HG02571 (cell line): ENCODE measurements around the gene FHAD1.

Experiments
- ATAC-seq: cut with Tn5 transposase; IDR thresholded peaks from one replicate; pipeline ENCODE4 v1.9.1; 2021; ENCODE audit warnings: mild to moderate bottlenecking, moderate library complexity; ENCODE audit not compliant: unreplicated experiment

Gene FHAD1

DNA sequence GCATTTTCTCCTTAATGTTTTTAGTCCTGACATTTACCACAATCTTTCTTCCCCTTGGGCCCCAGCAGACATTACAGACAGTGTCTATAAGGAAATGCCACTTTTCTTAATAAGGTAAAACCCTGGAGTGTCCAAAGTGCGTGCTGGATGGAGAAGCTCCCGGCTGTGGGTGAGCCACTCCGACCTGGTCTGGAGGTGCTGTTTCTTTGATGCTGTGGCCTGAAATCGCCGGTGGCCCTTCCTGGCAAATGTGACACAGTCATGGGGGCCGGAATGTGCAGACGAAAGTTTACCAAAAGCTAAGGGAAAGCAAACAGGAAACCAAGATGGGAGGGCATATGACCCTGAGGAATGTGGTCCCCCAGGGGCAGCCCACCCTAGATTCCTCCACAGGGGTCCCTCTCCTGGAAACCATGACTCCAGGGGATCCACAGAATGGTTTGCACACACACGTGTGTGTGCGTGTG is 77.9 kb downstream of the FHAD1 start:
- no peak for ATAC-seq

DNA sequence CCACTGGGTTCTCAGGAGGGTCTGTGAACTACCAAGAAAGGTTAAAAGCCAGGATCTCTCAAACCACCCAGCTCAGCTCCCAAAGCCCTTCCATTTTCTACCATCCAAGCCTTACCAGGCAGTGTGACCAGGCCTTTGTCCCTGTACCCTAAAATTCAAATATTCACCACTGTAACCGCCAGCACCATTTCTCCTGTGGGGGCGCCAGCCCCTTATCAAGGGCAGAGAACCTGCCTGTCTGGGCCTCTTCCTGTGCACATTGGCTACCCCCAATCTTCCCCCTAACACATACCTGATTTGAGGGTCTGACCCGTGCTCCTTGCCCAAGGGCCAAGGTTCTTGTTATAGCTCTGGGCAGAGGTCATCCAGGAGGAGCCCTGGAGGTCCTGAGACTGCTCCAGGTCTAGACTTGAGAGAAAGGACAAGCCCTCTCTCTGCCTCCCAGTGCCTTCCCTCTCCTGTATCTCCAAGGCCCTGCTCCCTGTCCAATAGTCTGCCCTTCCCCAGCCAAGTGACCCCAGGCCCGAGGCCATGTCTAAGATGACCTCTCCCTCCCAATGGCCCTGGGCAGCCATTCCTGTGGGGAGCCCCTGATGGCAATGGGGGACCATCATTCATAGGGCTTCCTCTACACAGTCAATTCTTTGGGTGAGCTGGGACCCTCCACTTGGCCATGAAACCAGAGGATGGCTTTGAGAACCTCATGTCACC is 78.5 kb downstream of the FHAD1 start:
- ATAC-seq, result no peak

DNA sequence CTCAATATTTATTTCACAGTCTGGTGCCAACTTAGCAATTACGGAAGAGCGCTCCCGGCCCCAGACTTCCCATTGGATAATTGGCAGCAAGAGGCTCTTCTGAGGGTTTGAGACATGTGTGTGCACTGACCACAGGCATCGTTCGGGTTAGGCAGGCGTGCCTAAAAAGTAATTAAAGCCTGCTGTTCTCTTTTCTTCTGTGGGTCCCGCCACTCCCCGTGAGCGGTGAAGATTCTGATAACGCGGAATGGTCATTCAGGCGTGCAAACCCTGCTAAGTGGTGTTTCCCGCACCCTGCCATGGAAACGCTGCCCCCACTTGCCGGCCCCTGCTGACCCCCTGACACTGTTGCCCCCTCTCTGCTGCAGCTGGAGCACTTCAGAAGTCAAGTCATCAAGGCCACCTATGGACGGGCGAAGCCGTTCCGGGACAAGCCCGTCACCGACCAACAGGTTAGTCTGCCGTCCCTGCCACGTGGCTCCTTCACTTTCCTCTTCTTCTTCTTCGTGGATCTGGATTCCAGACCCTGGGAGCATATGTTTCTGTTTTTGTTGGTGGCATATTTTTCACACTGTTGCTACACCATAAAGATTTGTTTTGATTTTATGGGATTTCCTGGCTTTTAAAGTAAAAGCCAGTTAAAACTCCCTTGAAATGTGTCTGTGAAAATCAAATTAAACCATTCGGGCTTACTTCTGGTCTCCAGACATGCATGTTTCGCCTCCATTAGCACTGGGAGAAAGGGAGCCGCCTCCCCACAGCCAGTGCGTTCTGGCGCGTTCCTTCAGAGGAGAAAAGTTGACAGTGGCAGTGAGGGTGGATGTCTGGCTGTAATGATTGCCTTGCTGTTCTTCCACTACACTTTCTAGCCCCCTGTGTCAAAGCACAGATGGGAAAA is 79.9 kb downstream of the FHAD1 start:
- no peak for ATAC-seq

DNA sequence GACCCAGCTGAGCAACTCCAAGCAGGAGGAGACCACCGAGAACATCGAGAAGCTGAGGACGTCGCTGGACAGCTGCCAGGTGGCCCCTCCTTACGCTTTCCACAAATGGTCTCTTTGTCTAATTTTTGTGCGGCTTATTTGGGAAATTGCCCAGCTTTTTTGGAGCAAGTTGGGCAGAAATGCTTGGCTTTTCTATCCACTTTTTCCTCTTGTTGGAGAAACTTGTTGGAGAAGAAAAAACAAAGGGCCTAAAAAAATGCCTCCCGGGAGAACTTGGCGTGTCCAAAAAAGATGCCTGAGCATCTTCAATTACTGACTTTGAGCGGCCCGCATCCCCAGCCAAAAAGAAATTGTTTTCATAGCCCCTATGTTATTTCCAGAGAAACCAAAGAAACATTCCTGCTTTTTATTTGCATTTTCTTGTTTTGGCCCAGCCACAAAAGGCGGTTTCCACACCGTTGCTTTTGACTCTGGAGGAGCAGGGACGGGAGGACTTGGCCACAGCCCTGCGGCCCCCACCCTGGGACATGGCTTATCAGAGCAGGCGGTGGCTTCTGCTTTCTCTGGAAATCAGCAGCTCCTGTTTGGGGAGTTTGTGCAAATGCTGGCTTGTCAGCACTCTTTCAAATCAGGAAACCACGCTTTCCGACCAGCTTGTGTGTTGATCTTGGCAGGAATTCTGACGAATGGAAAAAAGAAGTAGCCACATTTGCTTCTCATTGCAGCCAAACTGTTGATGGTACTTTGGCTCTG is 81.5 kb downstream of the FHAD1 start:
- no peak for ATAC-seq

DNA sequence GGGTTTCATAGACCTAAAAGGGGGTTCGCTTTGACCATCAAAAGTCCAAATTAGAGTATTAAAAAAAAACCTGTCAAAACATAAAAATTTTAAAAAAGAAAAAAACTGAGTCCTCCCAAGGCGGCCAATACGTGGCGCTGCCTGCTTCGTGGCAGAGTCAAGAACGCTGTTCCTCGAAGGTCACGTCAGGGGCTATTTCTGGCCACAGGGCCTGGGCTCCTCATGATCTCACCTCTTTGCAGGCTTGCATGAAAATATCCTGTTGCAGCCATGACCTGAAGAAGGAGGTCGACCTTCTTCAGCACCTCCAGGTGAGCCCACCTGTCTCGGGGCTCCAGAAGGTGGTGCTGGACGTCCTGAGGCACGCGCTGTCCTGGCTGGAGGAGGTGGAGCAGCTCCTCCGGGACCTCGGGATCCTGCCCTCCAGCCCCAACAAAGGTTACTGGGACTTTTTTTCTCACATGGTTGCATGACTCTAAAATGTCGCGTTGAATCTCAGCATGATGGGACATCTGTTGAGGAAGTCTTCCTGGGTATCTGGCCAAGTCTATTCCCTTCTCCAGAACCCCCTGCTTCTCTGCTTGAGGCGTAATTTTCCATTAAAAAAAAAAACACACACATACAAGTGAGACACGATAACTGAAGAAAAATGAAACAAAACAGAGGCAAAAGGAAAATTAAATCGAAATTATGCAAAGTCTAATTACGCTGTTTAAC is 82.2 kb downstream of the FHAD1 start:
- ATAC-seq, result no peak

DNA sequence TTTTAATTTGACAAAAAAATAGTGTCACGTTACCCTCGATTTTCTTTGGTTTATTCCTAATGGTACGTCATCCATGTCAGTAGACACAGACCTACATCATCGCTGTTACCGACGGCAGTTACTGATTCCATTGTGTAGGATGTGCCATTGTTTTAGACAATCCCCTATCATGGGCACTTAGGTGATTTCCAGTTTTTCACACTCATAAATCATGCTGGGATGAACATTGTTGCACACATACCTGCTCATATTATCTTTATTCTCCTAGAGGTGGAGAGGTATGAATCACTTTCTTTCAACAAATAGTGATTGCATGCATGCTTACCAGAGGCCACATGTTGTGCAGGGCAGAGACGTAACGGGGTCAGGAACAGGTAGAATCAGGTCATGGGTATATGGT is 83.0 kb downstream of the FHAD1 start:
- no peak for ATAC-seq

DNA sequence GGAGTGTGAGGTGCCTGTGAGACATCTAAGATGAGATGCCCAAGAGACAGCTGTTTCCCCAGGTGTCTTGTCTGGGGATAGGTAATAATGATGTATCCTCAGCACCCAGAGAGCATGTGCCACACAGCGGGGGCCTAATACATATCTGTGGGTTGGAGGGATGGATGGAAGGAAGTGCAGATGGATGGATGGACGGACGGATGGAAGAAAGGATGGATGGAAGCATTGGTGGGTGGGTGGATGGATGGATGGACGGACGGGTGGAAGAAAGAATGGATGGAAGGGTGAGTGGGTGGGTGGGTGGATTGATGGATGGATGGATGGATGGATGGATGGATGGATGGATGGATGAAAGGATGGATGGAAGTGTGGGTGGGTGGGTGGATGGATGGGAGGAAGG is 84.2 kb downstream of the FHAD1 start:
- no peak for ATAC-seq

DNA sequence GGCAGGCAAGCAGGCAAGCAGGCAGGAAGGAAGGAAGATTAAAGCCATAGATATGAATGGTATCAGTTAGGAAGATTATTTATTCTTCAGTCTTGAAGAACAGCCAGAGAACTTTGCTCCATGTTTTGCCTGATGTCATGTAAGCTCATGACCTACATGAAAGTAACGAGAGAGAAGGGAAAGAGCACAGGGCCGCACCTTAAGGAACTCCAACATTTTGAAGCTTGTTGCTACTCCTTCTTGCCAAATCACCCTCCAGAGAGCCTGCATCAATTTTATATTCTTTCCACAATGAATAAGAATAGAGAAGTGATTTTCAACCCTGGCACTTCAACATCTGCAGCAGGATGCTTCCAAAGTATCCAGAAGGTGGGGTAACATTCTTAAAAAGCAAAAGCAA is 84.7 kb downstream of the FHAD1 start:
- ATAC-seq, result no peak

DNA sequence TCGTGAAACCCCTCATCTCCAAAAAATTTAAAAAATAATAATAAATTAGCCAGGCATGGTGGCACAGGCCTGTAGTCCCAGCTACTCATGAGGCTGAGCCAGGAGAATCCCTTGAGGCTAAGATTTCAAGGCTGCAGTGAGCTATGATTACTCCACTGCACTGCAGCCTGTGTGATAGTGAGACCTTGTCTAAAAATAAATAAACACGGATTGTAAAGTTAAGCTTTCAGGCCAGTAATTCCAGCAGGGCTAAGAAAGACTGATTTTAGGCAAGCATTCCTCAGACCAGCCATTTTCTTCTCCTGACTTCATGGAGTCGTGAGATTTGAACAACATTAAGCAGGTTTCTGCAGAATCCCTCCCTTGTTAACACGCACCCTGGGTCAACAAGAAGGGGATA is 85.5 kb downstream of the FHAD1 start:
- ATAC-seq, result no peak

DNA sequence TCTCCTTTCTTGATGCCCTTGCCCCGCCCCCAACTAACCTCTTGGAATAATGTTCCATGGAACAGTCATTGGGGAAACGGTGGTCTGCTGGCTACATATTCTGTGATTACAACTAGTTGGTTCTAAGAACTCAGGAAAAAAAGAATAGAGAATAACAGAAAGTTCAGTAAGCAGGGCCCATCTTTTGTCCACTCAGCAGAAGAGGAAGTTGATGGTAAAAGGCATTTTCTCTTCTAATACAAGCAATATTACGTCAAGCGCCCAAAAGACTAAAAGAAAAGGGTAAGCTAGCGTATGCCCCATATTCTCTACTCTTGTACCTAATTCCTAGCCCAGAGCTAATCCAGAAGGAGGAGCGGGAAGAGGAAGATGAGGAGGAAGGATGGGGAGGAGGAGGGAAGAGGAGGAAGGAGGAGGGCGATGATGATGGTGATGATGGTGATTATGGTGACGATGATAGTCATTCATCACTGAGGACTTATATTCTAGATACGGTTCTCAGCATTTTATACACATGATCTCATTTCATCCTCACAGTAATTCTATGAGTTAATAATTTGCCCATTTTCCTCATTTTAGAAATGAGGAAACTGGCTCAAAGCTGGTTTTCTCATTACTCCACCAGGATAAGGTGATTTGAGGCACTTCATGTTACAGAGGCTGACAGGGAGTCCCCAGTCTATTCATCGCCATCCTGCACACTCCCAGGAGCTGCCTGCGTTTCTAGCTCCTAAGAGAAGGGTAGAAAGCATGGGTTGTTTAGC is 86.1 kb downstream of the FHAD1 start:
- no peak for ATAC-seq

DNA sequence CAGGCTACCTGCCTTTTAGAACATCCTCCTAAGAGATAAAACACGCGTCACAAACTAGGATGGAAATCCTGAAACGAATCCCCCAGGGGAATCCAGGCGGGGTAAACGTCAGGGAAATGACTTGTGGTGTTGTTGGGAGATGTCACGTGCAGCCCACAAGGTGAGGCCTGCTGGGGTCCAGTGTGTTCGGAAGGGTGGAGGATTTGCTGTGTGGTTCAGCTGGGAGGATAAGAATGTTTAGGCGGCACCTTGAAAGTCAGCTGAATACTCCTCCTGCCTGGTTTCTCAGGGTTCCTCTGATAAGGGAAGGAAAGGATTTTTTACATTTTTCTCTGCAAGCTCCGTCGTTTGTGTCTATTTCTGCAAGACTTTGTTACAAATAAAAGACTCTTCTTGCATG is 88.0 kb downstream of the FHAD1 start:
- ATAC-seq, result no peak

DNA sequence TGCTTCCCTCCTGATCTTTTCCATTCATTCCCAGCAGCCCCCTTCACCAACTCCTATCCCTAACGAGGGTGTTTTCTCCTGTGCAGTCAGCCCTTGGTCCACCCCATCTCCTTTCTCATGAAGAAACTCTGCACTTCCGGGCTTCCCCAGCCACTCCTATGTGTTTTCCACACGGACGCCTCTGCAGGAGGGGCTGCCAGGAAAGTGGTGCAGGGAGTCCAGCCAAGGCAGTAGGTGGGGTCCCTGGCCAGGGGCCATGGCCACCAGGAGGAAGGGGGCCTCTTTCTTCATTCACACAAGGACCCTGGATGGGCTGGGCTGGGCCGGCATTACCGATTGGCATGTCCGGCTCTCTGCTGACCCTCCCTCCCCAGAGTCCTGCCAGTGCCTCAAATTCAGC is 89.8 kb downstream of the FHAD1 start:
- ATAC-seq, result no peak

DNA sequence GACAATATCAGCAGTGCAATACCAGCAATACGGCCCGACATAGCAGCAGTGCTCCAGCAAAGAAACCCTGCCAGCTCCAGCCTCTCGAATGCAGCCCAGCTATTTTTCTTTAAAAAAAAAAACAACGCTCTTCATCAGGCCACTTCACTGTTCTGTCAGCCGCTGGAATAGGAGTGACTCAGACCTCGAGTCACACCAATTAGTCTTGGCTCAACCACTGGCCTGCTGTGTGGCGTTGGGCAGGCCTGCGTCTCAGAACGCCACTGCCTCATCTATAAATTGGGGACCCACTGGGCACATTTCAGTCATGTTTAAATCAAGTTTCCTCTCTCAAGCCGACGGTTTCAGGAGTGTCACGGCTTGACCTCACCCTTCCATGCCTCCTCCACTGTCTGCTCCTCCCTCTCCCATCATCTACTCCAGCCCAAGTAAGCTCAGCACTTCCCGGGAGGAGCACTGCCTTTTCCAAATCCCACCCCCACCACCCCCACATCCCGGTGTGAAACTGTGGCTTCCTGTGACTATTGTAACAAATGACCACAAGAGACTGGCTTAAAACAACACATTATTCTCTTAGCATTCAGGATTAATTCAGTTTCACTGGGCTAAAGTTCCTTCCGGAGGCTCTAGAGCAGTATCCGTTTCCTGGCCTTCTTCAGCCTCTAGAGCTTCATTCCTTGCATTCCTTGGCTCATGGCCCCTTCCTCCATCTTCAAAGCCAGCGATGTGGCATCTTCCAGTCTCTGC is 90.8 kb downstream of the FHAD1 start:
- no peak for ATAC-seq

DNA sequence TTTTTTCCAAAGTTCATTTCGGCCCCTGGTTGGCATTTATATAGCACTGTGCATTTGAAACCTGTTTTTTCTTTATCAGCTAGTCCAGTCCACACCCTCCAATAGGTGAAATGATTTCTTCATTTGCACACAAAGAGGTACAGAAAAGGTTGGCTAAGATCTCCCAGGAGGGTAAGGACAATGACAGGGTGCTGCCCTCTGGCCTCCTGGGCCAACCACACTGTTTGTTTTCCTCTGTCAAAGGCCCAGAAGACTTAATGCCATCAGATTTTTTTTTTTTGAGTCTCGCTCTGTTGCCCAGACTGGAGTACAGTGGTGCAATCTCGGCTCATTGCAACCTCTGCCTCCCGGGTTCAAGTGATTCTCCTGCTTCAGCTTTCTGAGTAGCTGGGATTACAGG is 92.5 kb downstream of the FHAD1 start:
- ATAC-seq, result no peak

DNA sequence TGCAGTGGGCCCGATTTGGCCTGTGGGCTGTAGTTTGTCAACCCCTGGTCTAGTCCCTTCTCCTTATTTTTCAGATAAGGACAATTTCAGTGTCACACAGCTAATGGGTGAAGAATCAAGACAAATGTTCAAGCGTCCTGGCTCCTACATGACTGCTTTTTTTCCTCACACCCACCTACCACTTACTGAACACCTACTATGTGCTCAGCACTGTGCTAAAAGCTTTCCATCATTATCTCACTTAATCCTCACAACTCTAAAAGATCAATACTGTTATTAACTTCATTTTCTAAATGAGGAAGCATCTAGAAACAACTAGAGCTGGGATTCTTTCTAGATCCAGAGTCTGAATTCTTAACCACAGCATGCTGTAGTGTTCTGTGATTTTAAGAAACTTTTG is 94.2 kb downstream of the FHAD1 start:
- no peak for ATAC-seq

DNA sequence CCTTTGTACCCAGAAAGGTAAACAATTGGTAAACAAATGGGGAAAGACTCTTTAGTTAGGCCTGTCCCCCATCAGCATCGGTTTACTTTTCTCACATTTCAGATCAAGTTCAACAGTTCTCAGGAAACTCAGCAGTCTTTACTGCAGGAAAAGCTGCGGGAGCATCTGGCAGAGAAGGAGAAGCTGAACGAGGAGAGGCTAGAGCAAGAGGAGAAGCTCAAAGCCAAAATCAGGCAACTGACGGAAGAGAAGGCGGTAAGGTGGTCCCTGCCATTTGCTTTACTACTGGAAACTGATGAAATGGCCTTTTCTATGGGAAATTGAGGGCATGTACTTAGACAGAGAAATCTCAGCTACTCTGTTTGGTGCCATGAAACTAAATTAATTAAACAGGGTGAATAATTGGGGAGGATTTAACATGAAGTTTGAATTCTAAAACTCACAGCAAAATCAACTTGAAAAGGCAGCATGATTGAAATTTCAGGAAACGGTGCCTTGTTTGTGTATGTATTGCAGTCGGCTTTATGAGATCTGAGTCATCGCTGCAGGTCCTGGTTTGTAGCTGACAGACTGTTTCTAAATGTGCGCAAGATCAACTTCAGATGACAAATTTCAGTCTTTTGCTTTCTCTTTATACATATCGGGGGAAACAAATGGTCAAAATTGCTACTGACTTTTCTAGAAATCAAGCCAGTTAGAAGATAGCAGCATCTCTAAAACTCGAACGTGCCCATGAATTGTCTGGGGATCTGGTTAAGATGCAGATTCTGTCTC is 94.8 kb downstream of the FHAD1 start:
- no peak for ATAC-seq

DNA sequence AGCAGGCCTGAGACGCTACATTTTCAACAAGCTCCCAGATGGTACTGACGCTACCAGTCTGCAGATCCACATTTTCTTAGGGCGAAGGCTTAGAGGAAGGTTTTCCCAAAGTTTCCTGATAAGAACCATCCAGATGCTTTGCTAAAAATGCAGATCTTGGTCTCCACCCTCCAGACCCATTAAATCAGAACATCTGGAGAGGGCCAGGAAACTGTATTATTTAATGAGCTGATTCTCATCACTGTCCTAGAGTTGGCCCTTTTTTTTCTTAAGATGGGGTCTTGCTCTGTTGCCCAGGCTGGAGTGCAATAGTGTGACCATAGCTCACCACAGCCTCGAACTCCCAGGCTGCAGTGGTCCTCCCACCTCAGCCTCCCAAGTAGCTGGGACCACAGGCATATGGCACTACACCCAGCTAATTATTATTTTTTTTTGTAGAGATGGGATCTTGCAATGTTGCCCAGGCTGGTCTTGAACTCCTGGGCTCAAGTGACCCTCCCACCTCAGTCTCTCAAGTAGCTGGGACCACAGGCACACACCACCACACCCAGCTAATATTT is 95.5 kb downstream of the FHAD1 start:
- no peak for ATAC-seq

DNA sequence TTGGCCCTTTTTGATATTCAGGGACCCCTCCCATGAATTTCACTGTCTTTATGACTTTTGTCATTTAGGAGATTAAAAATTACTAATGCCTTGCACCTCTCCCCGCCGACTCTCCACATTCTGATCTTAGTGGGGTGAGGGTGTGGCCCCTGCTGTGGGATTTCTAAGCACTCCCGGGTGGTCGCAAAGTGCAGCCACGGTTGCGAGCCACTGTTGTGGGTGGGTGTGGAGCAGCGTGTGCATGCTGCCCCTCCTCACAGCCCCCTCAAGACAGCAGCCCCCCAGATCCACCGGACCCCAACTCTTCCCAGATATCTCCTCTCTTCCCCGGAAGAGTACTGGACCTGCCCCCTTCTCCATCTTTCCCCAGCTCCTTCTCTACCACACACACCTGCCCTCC is 96.1 kb downstream of the FHAD1 start:
- ATAC-seq, result no peak
